Measurements from ENCODE around the gene NCOR1.

Gene NCOR1

DNA sequence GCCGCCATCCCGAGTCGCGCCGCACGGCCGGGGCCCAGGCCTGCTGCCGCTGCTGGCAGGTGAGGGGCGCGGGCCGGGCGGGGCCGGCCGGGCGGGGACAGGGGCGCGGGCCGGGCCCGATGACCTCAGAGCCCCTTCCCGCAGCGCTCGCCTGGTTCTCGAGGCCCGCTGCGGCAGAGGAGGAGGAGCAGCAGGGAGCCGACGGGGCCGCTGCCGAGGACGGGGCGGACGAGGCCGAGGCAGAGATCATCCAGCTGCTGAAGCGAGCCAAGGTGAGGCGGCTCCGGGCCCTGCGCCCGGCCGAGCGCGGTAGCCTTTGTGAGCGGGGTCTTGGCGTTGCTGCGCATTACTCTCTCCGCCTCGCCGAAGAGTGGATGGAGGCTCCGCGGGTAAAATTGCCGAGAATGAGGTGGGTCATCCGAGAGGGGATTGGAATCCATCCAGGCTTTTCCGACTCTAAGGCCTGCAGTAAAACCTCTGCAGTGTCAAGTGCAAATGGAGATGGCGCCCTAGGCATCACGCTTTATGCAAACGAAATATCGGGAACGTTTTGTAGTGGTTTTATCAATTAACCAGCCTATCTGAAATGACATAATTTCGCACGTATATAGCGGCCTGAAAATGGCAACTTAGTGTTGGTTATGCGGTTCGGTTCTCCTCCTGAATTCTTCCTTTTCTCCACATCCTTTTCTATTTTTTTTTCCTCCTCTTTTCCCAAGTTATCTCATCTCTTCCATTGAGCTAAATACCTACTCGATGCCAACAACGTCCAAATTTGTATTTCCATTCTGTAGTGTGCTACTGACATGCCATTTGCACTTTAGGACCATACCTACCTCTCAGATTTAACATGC lies 215.1 kb downstream of the NCOR1 start:
- peak overlapping the region; percentile 90 for H3K27ac ChIP-seq
- H3K4me3 ChIP-seq: peak overlapping the region; percentile 90

DNA sequence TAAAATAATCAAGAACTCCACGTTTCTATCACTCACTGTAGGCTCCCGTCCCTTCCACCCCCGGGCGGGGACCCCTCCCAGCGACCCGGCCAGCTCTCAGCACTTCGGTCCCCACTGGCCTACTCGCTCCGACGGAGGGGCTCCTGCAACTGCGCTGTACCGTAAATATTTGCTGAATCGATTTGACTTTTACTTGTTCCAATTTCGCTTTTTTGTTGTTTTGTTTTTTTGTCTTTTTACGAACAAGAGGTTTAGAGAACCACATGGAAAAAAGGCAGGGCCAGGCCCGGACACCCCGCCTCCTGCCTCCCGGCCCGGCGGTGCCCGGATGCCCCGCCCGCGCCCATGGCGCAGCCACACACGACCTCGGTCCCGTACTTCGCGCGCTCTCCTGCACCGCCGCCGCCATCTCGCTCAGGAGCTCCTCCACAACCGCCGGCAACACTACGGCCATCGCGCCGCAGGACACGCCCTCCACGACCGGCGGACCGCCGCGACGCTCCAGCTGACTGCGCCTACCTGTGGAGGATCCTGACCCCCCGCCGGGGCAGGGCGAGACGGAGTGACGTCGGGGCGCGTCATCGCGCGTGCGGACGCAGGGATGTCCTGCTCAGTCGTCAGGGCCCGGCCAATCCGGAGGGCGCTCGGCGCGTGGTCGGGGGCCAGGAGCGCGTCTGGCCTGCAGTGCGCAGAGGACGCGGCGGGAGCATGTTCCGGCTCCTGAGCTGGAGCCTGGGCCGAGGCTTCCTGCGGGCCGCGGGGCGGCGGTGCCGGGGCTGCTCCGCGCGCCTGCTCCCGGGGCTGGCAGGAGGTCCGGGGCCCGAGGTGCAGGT lies 216.0 kb downstream of the NCOR1 start, which contains the start of the genes TTC19 and ZSWIM7:
Gene TTC19 (plus strand): TSS at position 684 of the 833 bp plus-strand sequence. CDS start 25 bp downstream, at position 709.
Gene ZSWIM7 (minus strand): TSS at position 564 of the 833 bp plus-strand sequence. CDS start 110 bp downstream, at position 454.
- TF ChIP-seq Cebpa-rat (IDR thresholded peaks at IDR 0.05): no peak
- Histone ChIP-seq H3K27me3 (no peaks in the 10 kb centered on the region), H3K9ac (peak within 1 kb of the TSS; percentile 91), H3K9me3 (peaks cover 12% of the 10 kb centered on the region; the same call in 1 of the 2 replicates), H3K4me1 (peaks cover 25% of the 10 kb centered on the region), H3K36me3 (peaks cover 48% of the 10 kb centered on the region), H3K4me3 (peak within 1 kb of the TSS; percentile 90), H3K4me2 (peak within 1 kb of the TSS; percentile 86), H4K20me1 (peaks cover 32% of the 10 kb centered on the region), H3K27ac (peak within 1 kb of the TSS; percentile 90)

More for the DNA sequence above, 215.1 kb downstream of the NCOR1 start:
- peaks cover 12% of the 10 kb centered on the region; the same call in 1 of the 2 replicates for H3K9me3 ChIP-seq
- TF ChIP-seq Cebpa-rat (IDR thresholded peaks at IDR 0.05): no peak
- peaks cover 50% of the 10 kb centered on the region for H3K36me3 ChIP-seq
- H3K4me1 ChIP-seq: peaks cover 25% of the 10 kb centered on the region
- H3K9ac ChIP-seq: peak overlapping the region; percentile 91
- peaks cover 32% of the 10 kb centered on the region for H4K20me1 ChIP-seq
- H3K4me2 ChIP-seq: peak overlapping the region; percentile 86
- no peaks in the 10 kb centered on the region for H3K27me3 ChIP-seq

- Histone ChIP-seq H3K27ac (no peak overlapping the region), H3K9me3 (peaks cover 12% of the 10 kb centered on the region; the same call in 1 of the 2 replicates), H3K27me3 (no peaks in the 10 kb centered on the region), H3K4me2 (peak overlapping the region; percentile 86), H3K36me3 (peaks cover 48% of the 10 kb centered on the region), H3K9ac (no peak overlapping the region), H4K20me1 (peaks cover 32% of the 10 kb centered on the region), H3K4me3 (no peak overlapping the region), H3K4me1 (peaks cover 25% of the 10 kb centered on the region)
- TF ChIP-seq Cebpa-rat (IDR thresholded peaks at IDR 0.05): no peak
Measured at GRCh38 chr17:15998031-15998562, 217.2 kb downstream of the NCOR1 start.

DNA sequence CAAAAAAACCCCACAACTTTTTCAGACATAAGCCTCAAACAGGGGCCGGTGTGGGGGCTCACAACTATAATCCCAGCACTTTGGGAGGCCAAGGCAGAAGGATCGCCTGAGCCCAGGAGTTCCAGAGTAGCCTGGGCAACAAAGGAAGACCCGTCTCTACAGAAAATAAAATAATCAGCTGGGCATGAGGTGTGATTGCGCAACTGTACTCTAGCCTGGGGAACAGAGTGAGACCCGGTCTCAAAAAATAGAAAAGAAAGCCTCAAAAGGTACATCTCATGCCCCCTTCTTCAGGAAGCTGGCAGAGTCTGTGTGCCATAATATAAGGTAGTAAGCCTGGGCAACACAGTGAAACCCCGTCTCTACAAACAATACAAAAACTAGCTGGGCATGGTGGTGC lies 219.0 kb downstream of the NCOR1 start:
- H3K36me3 ChIP-seq: peaks cover 39% of the 10 kb centered on the region
- TF ChIP-seq Cebpa-rat (IDR thresholded peaks at IDR 0.05): peak; percentile 95
- no peak overlapping the region for H3K9ac ChIP-seq

DNA sequence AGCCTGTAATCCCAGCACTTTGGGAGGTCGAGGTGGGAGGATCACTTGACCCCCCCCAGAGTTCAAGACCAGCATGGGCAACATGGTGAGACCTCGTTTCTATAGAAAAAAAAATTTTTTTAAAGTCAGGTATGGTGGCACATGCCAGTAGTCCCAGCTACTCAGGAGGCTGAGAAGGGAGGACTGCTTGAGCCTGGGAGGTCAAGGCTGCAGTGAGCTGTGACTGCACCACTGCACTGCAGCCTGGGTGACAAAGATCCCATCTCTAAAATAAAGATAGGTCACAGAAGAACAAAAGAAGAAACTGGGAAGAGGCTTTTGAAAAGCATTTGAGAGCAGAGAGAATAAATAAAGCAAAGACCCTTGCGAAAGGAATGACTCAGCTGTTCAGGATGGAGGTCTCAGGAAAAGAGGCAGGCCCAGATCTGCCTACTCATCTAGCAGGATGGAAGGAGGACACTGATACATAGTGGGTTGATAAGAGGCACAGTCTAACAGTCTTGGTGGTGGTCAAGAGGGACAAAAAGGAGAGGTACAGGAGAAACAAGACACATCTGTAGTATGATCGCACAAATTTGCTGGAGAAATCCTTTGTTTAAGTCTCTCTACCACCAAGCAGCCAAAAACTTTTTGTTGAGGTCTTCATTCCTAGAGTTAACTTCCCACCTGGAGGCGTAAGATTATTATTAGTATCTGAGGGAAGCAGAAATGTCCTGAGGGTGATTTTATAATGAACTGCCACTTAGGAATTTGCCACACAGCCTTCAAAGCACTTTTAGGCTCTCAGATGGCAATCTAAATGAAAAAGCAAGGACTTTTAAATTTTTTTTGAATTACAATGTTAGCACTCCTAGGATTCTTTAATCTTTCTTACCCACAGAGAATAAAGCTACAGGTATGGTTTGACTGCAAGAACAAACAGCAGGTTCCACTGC lies 233.4 kb downstream of the NCOR1 start:
- H3K4me3 ChIP-seq: no peak overlapping the region
- no peaks in the 10 kb centered on the region for H3K4me1 ChIP-seq
- peaks cover 8% of the 10 kb centered on the region; the same call in 1 of the 2 replicates for H3K9me3 ChIP-seq
- H3K27ac ChIP-seq: no peak overlapping the region
- no peaks in the 10 kb centered on the region for H4K20me1 ChIP-seq
- no peak for TF ChIP-seq Cebpa-rat (IDR thresholded peaks at IDR 0.05)
- H3K9ac ChIP-seq: no peak overlapping the region
- H3K4me2 ChIP-seq: no peak overlapping the region
- H3K27me3 ChIP-seq: no peaks in the 10 kb centered on the region
- peaks cover 88% of the 10 kb centered on the region for H3K36me3 ChIP-seq

More for the DNA sequence above, 219.0 kb downstream of the NCOR1 start:
- H3K9me3 ChIP-seq: peaks cover 2% of the 10 kb centered on the region; the same call in 1 of the 2 replicates
- no peaks in the 10 kb centered on the region for H3K27me3 ChIP-seq
- peaks cover 26% of the 10 kb centered on the region for H3K4me1 ChIP-seq
- H3K27ac ChIP-seq: no peak overlapping the region
- H3K4me2 ChIP-seq: no peak overlapping the region
- peaks cover 22% of the 10 kb centered on the region for H4K20me1 ChIP-seq
- no peak overlapping the region for H3K4me3 ChIP-seq

DNA sequence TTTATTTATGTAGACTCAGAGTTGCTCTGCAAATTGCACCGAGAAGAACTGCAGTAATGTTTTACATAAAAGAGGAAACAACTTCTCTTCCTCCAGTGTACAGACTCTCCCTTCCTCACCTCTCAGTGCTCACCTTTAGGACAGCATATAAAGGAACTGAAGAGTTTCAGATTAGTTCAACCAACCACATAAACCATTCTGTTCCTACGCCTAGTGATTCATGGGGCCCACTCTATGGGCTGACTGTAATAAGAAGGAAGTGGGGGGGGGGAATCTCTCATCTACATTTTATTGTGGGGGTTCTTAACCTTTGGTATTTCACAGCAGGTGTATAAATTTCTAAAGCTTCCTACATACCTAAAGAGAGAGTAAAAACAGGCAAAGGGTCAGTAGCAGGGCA lies 234.1 kb downstream of the NCOR1 start:
- H3K9ac ChIP-seq: no peak overlapping the region

More for the DNA sequence above, 234.1 kb downstream of the NCOR1 start:
- Histone ChIP-seq H3K4me2 (no peak overlapping the region), H3K27ac (no peak overlapping the region), H4K20me1 (no peaks in the 10 kb centered on the region), H3K4me1 (no peaks in the 10 kb centered on the region), H3K9me3 (peaks cover 8% of the 10 kb centered on the region; the same call in 1 of the 2 replicates), H3K4me3 (no peak overlapping the region), H3K27me3 (no peaks in the 10 kb centered on the region), H3K36me3 (peaks cover 87% of the 10 kb centered on the region)
- no peak for TF ChIP-seq Cebpa-rat (IDR thresholded peaks at IDR 0.05)

Measured in BLaER1 (cell line).